GM12892 (cell line): ENCODE data around the gene ATG4D. TPM values are rescaled to one million over a fixed set of nuclear protein-coding genes. Genes with fewer than 3 reads are reported as not detected.
A peak's percentile ranks its signal among the peaks of the same experiment; 100 is the strongest.

Source experiments
- DNase-seq: peaks from one replicate; pipeline ENCODE4 v3.0.0; 2011; ENCODE audit not compliant: insufficient read length
- FAIRE-seq: peaks from 2 replicates; lab custom pipeline; 2011; peaks lifted over from hg19 to GRCh38; lab: Jason Lieb, UNC
- POLR2A ChIP-seq: IDR thresholded peaks from 2 replicates; pipeline ENCODE4 v1.6.1; 2011; ENCODE audit warnings: low read depth, low read length, control low read depth
- POLR2AphosphoS5 ChIP-seq: IDR thresholded peaks from 2 replicates; pipeline ENCODE4 v1.6.1; 2011; ENCODE audit warnings: low read depth, low read length, control low read depth
- TAF1 ChIP-seq: IDR thresholded peaks from 2 replicates; pipeline ENCODE4 v1.6.1; 2011; ENCODE audit warnings: low read depth, mild to moderate bottlenecking, control low read depth, low read length, borderline replicate concordance
- polyA plus RNA-seq: library from polyadenylated mRNA; unstranded; fragments of >200 nt; gene quantifications from one replicate; pipeline ENCODE4 v1.2.1, GENCODE V29; 2012; ENCODE audit warnings: missing spikeins, inconsistent platforms; ENCODE audit not compliant: missing spikeins

ATG4D gene
- 10.7 TPM for polyA plus RNA-seq

DNA sequence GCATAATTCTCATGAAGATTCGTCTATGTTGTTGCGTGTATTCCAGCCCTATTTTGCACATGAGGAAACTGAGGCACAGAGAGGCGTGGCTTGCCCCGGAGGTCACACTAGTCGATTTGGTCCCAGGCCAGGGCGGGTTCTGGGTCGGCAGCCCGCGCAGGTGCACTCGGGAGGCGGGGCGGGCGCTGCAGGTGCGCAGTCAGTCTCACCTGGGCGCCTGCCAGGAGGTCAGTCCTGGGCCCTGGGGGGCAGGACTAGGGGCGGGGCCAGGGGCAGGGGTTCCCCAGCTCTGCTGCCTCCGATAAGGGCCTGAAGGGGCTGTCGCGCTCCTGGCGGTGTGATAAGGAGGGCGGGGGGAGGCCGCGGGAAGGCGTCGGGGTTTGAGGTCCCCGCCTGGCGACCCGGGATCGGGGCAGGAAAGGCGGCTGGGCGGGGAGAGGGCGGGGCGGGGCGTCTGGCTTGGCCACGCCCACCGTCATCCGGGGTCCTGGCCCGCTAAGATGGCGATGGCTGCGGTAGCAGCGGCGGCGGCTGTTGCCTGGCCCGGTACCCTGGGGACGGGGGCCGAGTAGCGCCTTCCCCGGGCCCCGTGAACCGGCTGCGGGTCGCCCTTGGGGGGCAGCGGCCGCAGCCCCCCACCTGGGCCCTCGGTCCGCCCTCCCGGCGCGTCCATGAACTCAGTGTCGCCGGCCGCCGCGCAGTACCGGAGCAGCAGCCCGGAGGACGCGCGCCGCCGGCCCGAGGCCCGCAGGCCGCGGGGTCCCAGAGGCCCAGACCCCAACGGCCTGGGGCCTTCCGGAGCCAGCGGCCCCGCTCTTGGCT lies at the start of gene ATG4D:
TSS of gene ATG4D (plus strand) at position 485 of the 822 bp plus-strand sequence. CDS start at position 672, 187 bp downstream.
- peak; percentile 98 for DNase-seq
- peak; percentile 89 for FAIRE-seq
- TF ChIP-seq POLR2AphosphoS5: 0 out of 2 replicates have a peak, but pooled peaks have one; percentile 37
- peak; percentile 86 for TF ChIP-seq POLR2A
- peak; percentile 85 for TF ChIP-seq TAF1

DNA sequence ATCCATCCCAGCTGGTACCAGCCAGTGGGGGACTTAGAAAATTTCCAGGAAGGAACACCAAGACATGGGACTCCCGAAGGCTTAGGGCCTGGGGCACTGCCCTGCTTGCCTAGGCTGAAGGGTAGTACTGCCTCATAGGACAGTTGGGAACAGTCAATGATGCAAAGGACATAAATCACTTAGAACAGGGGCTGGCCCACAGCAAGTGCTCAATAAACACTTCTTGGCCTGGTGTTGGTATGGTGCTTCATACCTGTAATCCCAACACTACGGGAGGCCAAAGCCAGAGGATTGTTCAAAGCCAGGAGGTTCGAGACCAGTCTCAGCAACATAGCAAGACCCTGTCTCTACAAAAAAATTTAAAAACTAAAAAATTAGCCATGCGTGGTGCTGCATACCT lies 46.3 kb upstream of the ATG4D start:
- TF ChIP-seq POLR2AphosphoS5 (no peak), POLR2A (no peak), TAF1 (no peak)
- FAIRE-seq (no peak), DNase-seq (no peak)

DNA sequence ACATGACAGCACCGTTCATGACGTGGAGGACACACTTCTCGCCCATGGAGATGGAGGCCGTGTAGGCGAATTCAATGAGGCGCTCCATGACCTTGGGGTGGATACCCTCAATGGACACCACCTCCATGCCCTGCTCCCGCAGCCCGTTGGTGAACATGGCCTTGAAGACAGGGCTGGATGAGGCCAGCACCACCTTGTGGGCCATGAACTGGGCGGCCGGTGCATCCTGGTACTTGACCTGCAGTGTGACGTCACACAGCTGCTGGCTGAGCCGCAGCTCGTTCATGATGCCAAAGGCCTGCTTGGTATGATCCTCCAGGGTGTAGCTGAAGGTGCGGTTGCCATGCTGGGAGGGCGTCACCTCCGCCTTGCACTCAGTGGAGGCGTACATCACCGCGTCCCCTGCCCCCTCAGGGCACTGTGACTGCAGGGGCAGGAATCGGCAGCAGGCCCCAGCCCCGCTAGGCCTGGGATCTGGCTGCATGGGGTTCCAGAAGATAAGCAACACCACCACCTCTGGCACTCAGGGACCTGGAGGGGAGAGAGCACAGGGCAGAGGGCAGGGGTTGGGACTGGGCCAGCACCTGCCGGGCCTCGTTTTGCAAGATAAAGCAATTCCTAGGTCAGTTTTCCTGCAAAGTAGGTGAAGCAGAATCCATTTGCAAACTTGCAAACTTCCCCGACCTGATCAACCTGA lies 44.0 kb upstream of the ATG4D start:
- TF ChIP-seq POLR2AphosphoS5 (0 out of 2 replicates have a peak, but pooled peaks have one; percentile 9), POLR2A (no peak), TAF1 (no peak)
- FAIRE-seq: no peak
- DNase-seq: no peak

DNA sequence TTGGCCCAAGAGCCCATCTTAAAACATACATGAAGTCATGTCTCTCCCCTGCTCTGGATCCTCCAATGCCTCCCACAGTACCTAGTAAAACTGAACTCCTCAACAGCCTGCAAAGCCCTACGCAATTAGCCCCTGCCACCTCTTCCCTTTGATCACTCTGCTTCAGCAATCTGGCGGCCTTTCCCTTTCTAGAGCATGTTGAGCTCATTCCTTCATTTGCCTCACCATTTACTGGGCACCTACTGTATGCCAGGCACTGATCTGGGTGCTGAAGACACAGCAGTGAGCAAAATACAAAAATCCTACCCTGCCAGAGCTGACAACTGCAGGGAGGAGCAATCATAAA lies 43.5 kb upstream of the ATG4D start:
- DNase-seq (no peak), FAIRE-seq (no peak)
- TF ChIP-seq TAF1: no peak
- no peak for TF ChIP-seq POLR2A
- no peak for TF ChIP-seq POLR2AphosphoS5

DNA sequence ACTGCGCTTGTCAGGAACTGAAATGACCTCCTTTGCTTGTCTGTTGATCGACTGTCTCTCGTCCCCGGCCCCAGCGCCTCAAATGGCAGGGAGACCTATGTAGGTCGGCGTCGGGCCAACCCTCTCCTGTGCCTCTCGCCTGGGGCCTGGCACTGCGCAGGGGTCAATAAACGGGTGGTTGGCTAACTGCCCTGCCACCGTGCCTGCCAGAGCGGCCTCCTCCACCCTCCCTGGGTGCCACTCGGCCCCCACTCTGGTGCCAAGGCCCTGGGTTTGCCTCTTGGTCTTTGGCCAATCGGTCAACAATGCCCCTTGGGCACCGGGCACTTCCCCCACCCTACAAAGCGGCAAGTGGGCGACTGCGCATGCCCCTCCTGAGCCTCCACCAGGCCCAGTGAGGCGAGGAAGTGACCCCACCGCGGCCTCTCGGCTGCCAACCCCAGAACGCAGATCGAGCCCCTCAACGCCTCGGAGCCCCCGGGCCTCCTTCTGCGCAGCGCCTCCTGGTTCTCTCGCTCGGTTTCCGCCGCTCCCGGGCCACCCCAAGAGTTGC lies 41.7 kb upstream of the ATG4D start:
- DNase-seq (peak; percentile 67), FAIRE-seq (peak; percentile 9)
- TF ChIP-seq POLR2A (no peak), POLR2AphosphoS5 (no peak), TAF1 (no peak)

DNA sequence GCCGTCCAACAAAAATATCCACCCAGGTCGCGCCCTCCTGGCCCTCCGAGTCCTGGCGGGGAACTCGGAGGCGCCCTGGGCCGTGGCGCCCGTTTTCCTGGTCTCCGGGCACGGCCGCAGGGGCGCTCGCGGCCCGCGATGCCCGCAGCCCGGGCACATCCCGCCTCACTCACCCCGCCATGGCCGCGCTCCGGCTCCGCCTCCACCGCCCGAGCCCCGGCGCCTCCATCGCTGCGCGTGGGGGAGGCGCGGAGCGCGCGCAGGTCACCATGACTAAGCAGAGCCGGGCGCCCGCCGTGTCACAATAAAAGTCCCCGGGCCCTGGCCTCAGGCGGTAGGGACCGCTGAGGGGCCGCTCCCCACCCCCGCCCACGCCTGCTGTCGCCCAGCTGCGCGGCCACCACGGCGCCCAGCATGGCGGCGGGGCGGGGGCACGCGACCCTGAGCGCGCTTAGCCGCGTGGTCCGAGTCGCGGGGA lies 41.1 kb upstream of the ATG4D start:
- peak; percentile 97 for DNase-seq
- peak; percentile 53 for TF ChIP-seq POLR2AphosphoS5
- TF ChIP-seq POLR2A: peak; percentile 93
- TF ChIP-seq TAF1: peak; percentile 86
- FAIRE-seq: peak; percentile 95

DNA sequence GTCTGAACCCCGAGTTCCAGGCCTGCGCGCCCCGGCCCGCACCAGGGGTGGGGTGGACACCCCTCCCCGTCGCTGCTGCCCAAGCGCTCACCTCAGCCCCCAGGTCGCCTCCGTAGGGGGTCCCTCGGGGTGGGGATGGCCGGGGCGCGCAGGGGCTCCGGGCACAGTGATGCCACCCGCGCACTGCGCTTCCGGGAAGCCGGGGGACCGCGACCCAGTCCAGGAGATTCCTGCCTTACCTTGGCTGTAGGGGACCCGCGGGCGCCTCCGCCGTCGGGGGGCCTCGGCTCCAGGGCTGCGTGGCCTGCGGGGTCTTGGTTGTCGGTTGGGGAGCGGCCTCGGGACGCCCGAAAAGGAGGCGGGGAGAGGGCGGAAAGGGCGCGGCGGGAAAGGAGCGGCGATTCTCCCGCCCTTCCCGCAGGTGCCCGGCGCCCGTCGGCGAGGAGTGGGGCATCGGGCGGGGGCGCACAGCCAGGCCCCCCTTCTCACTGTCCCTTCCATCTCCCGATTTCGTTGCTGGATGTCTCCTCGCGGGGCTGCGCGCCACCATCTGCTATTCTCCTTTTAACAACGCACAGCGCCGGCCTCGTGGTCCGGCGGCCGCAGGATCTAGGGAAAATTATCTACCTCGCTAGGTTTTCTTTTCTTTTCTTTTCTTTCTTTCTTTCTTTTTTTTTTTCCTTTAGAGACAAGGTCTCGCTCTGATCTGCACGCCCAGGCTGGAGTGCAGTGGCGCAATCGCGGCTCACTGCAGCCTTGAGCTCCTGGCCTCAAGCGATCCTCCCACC lies 40.5 kb upstream of the ATG4D start, which contains the start of gene KEAP1:
TSS of gene KEAP1 (minus strand) at position 355 of the 788 bp plus-strand sequence. CDS start 3,323 bp downstream, outside the sequence.
- TF ChIP-seq TAF1 (no peak), POLR2AphosphoS5 (no peak), POLR2A (no peak)
- DNase-seq (no peak), FAIRE-seq (peak; percentile 21)

DNA sequence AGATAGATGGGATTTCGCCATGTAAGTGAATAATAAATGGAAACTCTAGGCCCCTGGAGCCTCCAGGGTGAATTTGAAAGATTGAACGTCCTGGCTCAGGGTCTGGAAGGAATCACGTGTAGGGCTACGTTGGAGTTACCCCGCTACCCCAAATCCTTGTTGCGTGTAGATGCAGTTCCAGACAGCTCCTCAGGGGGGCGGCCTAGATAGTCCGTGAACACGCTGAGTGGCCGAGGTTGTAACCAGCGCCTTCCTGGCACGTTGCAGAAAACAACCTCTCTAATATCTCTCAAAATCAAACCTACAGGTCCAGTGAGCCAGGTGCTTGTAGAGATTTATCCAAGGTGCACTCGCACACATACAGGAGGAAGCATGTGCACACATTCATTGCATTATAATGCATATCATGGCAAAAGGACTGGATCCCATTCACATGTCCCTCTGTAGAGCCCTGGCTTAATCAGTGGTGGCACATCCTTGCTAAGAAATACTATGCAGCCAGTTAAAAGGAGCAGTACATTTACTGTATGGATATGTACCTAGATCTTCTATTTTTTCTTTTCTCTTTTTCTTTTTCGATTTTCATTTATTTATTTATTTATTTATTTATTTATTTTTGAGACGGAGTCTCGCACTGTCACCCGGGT lies 38.0 kb upstream of the ATG4D start:
- no peak for TF ChIP-seq POLR2AphosphoS5
- TF ChIP-seq POLR2A: no peak
- no peak for TF ChIP-seq TAF1
- FAIRE-seq (no peak), DNase-seq (no peak)

DNA sequence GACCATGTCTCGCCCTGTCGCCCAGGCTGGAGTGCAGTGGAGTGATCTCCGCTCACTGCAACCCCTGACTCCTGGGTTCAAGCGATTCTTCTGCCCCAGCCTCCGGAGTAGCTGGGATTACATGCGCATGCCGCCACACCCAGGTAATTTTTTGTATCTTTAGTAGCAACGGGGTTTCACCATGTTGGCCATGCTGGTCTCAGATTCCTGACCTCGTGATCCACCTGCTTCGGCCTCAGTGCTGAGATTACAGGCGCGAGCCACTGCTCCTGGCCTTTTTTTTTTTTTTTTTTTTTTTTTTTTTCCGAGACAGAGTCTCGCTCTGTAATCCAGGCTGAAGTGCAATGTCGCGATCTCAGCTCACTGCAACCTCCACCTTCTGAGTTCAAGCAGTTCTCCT lies 35.7 kb upstream of the ATG4D start:
- no peak for TF ChIP-seq TAF1
- TF ChIP-seq POLR2A: no peak
- no peak for TF ChIP-seq POLR2AphosphoS5
- DNase-seq (no peak), FAIRE-seq (no peak)

DNA sequence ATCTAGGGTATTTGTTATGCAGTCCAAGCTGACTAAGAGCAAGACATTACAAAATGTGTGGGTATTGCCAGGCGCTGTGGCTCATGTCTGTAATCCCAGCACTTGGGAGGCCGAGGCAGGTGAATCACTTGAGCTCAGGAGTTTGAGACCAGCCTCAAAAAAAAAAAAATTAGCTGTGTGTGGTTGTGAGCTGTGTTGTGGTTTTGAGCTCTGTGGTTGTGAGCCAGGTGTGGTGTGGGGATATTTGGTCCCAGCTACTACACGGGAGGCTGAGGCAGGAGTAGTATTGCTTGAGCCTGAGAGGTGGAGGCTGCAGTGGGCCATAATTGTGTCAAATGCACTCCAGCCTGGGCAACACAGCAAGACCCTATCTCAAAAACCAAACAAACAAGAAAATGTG lies 35.0 kb upstream of the ATG4D start:
- TF ChIP-seq TAF1 (no peak), POLR2AphosphoS5 (no peak), POLR2A (no peak)
- no peak for FAIRE-seq
- DNase-seq: no peak
